Gastrocnemius medialis (tissue), 4 donors: ENCODE data around the gene BRF1. TPM values are rescaled to one million over a fixed set of nuclear protein-coding genes. Genes with fewer than 3 reads are reported as not detected.

Source experiments
- ATAC-seq, 2 donors: fragments of 150-250 bp; one replicate each; pipeline ENCODE4 v1.9.1; 2016
- DNase-seq, 2 donors: peaks; one replicate each; pipeline ENCODE4 v3.0.0-alpha.2; 2019
- H3K27ac ChIP-seq, 4 donors: fragments of 200-600 bp; sonication (generic); 1 replicate in 1 of 4; 2 replicates in 3 of 4; pipeline ENCODE4 v1.5.1; 2016 to 2018; ENCODE audit warnings: mild to moderate bottlenecking in 2 of 4, moderate library complexity in 1 of 4
- H3K27me3 ChIP-seq, 3 donors: fragments of 200-600 bp; sonication (generic) in 2 of 3; 1 replicate in 1 of 3; 2 replicates in 2 of 3; pipeline versions ENCODE4 v1.5.1 to v1.6.0; 2016 to 2019; ENCODE audit warnings: mild to moderate bottlenecking in 1 of 3, moderate library complexity in 1 of 3
- H3K36me3 ChIP-seq, 2 donors: fragments of 200-600 bp; sonication (generic) in 1 of 2; one replicate each; pipeline ENCODE4 v1.5.1; 2017 to 2018
- H3K4me1 ChIP-seq, 2 donors: fragments of 200-600 bp; sonication (generic) in 1 of 2; one replicate each; pipeline ENCODE4 v1.5.1; 2016 to 2017; ENCODE audit warnings: mild to moderate bottlenecking in 2 of 2
- H3K4me3 ChIP-seq, 4 donors: fragments of 200-600 bp; sonication (generic) in 3 of 4; 1 replicate in 1 of 4; 2 replicates in 3 of 4; pipeline ENCODE4 v1.5.1; 2016 to 2019; ENCODE audit warnings: mild to moderate bottlenecking in 2 of 4
- H3K9me3 ChIP-seq, 3 donors: fragments of 200-600 bp; sonication (generic) in 2 of 3; 1 replicate in 1 of 3; 2 replicates in 2 of 3; pipeline ENCODE4 v1.5.1; 2016 to 2019
- POLR2A ChIP-seq, 2 donors: fragments of 450-650 bp; IDR thresholded peaks; one replicate each; pipeline ENCODE4 v1.6.1; 2017; ENCODE audit warnings: antibody characterized with exemption in 2 of 2, mild to moderate bottlenecking in 2 of 2, moderate library complexity in 2 of 2
- in situ Hi-C, 4 donors: fragments of 200-750 bp; cut with MboI; loops; one replicate each; pipeline versions ENCODE4 v1.15.0 to v1.8.0; 2017; ENCODE audit warnings: low sequenced_read_pairs in 4 of 4
- intact Hi-C: fragments of 100-400 bp; cut with DNase I; formaldehyde crosslinking; loops from one replicate; pipeline ENCODE4 v1.15.1; 2023; ENCODE audit warnings: low total_unique reads
- total RNA-seq, 4 donors: library from RNA; depleted of rRNA; stranded (reverse); fragments of >200 nt; gene quantifications; one replicate each; pipeline versions ENCODE4 v1.1.0 to v1.2.3, GENCODE V29; 2016
- TF ChIP-seq, protein P1 (sequence below), 5 experiments: fragments of 450-650 bp in 3 of 5; fragments of 200-600 bp in 2 of 5; sonication (generic) in 2 of 5; IDR thresholded peaks in 4 of 5; conservative IDR thresholded peaks in 1 of 5; 1 replicate in 4 of 5; 2 replicates in 1 of 5; pipeline ENCODE4 v1.5.1; 2016 to 2019; ENCODE audit warnings: antibody characterized with exemption in 5 of 5, mild to moderate bottlenecking in 3 of 5, moderate library complexity in 3 of 5

Gene BRF1
- total RNA-seq, 4 donors from 2014 or later = 19.5 to 27.4 (median 21.4) TPM

DNA sequence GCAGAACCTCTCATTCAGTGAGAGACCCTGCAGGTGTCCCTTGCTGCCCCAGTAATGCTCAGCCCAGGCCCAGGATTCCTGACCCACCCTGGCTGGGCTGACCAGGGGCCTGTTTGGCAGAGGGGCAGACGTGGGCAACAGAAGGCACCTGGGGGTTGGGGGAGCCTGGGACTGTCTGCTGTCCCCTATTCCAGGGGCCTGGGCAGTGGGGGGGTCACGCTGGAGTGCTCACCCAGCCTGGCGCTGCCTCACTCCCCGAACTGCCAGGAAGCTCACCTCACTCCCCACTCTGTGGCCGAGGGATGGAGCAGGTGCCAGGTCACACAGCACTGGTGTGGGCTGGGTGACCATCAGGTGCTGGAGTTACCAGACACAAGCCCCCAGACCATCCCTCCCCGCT lies 97.1 kb downstream of the BRF1 start:
- ATAC-seq (no peak), DNase-seq (no peak)
- H3K36me3 ChIP-seq = no peaks in the 10 kb centered on the region
- H3K4me1 ChIP-seq = peaks cover 3 to 30% of the 10 kb centered on the region in 2 donors
- no peak overlapping the region for H3K27ac ChIP-seq
- H3K9me3 ChIP-seq = no peaks in the 10 kb centered on the region
- peaks cover 0 to 10% (median 4%) of the 10 kb centered on the region in 3 donors for H3K27me3 ChIP-seq
- TF ChIP-seq, protein P1, sequence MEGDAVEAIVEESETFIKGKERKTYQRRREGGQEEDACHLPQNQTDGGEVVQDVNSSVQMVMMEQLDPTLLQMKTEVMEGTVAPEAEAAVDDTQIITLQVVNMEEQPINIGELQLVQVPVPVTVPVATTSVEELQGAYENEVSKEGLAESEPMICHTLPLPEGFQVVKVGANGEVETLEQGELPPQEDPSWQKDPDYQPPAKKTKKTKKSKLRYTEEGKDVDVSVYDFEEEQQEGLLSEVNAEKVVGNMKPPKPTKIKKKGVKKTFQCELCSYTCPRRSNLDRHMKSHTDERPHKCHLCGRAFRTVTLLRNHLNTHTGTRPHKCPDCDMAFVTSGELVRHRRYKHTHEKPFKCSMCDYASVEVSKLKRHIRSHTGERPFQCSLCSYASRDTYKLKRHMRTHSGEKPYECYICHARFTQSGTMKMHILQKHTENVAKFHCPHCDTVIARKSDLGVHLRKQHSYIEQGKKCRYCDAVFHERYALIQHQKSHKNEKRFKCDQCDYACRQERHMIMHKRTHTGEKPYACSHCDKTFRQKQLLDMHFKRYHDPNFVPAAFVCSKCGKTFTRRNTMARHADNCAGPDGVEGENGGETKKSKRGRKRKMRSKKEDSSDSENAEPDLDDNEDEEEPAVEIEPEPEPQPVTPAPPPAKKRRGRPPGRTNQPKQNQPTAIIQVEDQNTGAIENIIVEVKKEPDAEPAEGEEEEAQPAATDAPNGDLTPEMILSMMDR (IDR thresholded peaks at IDR 0.05 in 4 of 5, conservative IDR thresholded peaks at IDR 0.05 in 1 of 5) = no peak
- no peak for TF ChIP-seq POLR2A (IDR thresholded peaks at IDR 0.05)
- in situ Hi-C loops (loop anchor here in 1 of 4 donors (25.0 kb wide), 1 partner anchor 134 kb away; no protein-coding TSS in a partner anchor), intact Hi-C loops (loop anchor here (1.0 to 5.0 kb wide), 3 partner anchors 79 to 149 kb away; no protein-coding TSS in a partner anchor)
- H3K4me3 ChIP-seq = no peak overlapping the region

DNA sequence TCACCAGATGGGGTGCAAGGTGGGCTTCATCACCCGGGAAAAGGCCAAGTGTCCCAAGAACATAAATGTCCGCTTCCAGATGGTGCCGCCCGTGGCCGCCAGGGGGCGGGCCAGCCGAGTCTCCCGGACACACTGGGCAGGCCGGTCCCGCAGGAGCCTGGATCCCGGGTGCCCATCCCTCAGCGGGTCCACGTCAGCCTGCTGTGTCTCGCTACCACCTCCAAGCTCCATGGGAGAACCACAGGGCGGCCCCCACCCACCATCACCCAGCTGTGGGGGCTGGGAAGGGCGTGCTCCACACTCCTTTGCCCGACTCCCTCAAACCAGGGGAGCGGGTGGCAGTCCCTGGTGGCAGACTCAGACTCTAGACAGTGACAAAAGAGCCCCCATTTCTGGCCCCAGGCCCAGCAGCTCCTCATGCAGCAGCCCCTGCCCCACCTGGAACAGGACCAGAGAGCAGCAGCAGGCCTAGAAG lies 97.7 kb downstream of the BRF1 start:
- H3K36me3 ChIP-seq = no peaks in the 10 kb centered on the region
- H3K27ac ChIP-seq = no peak overlapping the region
- peak; percentile 39 to 62 for ATAC-seq
- H3K4me1 ChIP-seq = peaks cover 5 to 30% of the 10 kb centered on the region in 2 donors
- no peaks in the 10 kb centered on the region for H3K9me3 ChIP-seq
- H3K4me3 ChIP-seq = no peak overlapping the region
- intact Hi-C loops (loop anchor here (1.0 to 5.0 kb wide), 3 partner anchors 79 to 149 kb away; no protein-coding TSS in a partner anchor), in situ Hi-C loops (loop anchor here in 1 of 4 donors (25.0 kb wide), 1 partner anchor 134 kb away; no protein-coding TSS in a partner anchor)
- H3K27me3 ChIP-seq = peaks cover 0 to 12% (median 8%) of the 10 kb centered on the region in 3 donors
- no peak for TF ChIP-seq POLR2A (IDR thresholded peaks at IDR 0.05)
- TF ChIP-seq, protein P1 (IDR thresholded peaks at IDR 0.05 in 4 of 5, conservative IDR thresholded peaks at IDR 0.05 in 1 of 5) = peak; percentile 83 to 97 (median 95)
- peak in 1 of 2 donors; percentile 65 for DNase-seq

DNA sequence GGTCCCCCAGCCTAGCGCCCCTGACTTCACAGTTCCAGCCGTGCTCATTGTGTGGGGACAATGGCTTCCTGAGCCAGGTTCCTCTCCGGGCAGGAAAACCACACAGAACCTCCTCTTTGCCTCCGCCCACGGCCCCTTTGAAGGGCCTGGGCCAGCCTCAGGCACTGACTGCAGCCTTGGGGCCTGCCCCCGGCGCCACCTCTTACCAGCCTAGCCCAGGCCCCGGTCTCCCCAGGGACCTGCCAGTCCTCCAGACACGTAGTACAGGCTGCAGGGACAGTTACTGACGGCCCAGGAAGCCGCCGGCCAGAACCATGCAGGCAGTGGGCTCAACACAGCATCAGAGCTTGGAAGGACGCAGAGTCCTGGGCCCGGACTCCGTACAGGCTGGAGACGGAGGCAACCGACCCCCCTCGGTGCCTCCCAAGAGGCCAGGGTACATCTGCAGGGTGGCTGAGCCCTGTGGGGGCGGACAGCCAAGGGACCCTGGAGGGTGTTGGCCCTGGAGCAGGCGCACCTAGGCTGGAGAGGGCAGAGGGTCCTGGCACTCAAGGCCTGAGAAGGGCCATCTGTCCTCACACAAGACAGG lies 98.8 kb downstream of the BRF1 start:
- intact Hi-C loops = loop anchor here (5.0 kb wide), 2 partner anchors 80 to 110 kb away; no protein-coding TSS in a partner anchor
- in situ Hi-C loops = loop anchor here in 1 of 4 donors (25.0 kb wide), 1 partner anchor 135 kb away; no protein-coding TSS in a partner anchor
- DNase-seq = no peak

DNA sequence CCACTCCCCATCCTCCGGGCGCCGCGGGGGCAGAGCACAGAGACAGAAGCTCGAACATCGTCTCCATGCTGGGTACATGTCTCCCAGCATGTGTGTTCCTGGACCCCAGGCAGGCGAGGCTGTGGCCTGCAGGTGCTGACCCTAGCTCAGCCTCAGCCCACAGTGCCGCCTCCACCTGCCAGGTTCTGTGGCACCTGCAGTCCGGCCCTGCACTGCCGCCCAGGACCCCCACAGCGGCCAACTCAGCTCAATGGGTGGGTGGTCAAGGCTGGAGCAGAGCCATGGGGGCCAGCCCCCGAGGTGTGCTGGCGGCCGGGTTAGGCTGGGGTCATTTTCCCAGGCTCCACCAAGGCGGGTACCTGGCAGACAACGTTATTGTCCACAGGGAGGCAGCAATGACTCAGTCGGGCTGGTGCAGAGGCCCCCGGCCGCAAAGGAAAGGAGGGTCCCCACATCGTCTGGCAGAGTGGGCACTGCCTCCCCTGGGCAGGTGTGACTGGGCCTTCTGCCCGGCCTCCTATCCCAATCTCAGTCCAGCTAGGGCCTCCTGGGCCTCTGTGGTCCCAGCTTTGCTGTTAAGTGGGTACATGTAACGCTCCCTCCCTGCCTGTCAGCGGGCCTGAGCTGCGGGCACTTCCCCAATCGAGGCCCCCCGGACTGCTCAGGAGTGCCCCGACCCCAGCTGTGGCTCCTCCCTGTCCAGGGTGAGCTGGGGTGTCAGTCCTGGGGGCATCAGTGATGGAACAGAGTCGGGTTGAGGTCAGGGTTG lies 99.5 kb downstream of the BRF1 start:
- H3K4me1 ChIP-seq = peaks cover 8 to 39% of the 10 kb centered on the region in 2 donors
- H3K36me3 ChIP-seq = no peaks in the 10 kb centered on the region
- ATAC-seq (no peak), DNase-seq (no peak)
- no peak overlapping the region for H3K4me3 ChIP-seq
- intact Hi-C loops = loop anchor here (5.0 kb wide), 2 partner anchors 81 to 109 kb away; no protein-coding TSS in a partner anchor
- no peaks in the 10 kb centered on the region for H3K9me3 ChIP-seq
- H3K27me3 ChIP-seq = peaks cover 15 to 26% (median 20%) of the 10 kb centered on the region in 3 donors
- TF ChIP-seq POLR2A (IDR thresholded peaks at IDR 0.05) = no peak
- TF ChIP-seq, protein P1 (IDR thresholded peaks at IDR 0.05 in 4 of 5, conservative IDR thresholded peaks at IDR 0.05 in 1 of 5) = peak in 1 of 5 experiments; percentile 7
- H3K27ac ChIP-seq = peak overlapping the region; percentile 3 to 56 (median 50)
- in situ Hi-C loops = loop anchor here in 1 of 4 donors (25.0 kb wide), 1 partner anchor 136 kb away; no protein-coding TSS in a partner anchor

More for the DNA sequence above, 98.8 kb downstream of the BRF1 start:
- Histone ChIP-seq H3K4me3 (no peak overlapping the region), H3K9me3 (no peaks in the 10 kb centered on the region), H3K27ac (peak overlapping the region; percentile 3 to 56 (median 50)), H3K4me1 (peaks cover 8 to 34% of the 10 kb centered on the region in 2 donors), H3K27me3 (peaks cover 9 to 19% (median 17%) of the 10 kb centered on the region in 3 donors), H3K36me3 (no peaks in the 10 kb centered on the region)
- no peak for ATAC-seq
- no peak for TF ChIP-seq POLR2A (IDR thresholded peaks at IDR 0.05)
- TF ChIP-seq, protein P1 (IDR thresholded peaks at IDR 0.05 in 4 of 5, conservative IDR thresholded peaks at IDR 0.05 in 1 of 5) = no peak
